ENCODE results near the gene SHROOM2. TPM values are rescaled to one million over a fixed set of nuclear protein-coding genes. Genes with fewer than 3 reads are reported as not detected.

The SHROOM2 gene
- total and polyA plus RNA-seq, 9 of the 15 experiments (the other 6 are each of a cell fraction or from before 2014, with no cell fraction given), result not detected

DNA sequence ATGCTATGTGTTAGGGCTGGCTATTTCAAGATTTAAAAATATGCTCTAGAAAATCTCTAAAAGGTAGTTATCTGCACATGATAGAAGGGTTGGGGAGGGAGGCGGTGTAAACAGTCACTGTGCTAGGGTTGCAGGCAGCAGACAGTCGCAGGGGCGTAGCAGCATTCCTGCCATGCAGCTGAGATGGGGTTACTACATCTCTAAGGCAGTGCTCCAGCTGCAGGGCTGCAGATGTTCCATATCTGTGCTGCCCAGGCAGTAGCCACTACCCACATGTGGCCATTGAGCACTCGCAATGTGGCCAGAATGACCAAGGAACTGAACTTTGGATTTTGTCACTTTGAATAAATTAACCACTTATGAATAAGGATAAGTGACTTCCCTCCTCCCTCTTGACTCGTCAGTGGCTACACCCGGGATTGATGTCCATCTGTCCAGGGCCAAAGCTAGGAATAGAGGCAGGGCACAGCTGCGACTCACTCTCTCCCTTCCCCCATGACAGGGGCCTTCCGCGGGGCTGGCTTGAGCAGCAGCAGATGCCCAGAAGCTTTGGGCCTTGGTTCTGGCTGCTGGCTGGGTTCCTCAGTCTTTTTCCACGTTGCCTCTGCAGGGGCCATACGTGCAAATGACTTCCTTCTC lies 101.5 kb downstream of the SHROOM2 start:
- Histone ChIP-seq H3K9me1 (ENCODE audit: control insufficient read depth, insufficient read depth, low read length) (no peaks in the 10 kb centered on the region), H3K9me3 (replicated peaks; ENCODE audit: control insufficient read depth, insufficient read depth, low read depth, low read length) (no peaks in the 10 kb centered on the region), H3K4me3 (no peak overlapping the region), H3K4me1 (replicated peaks in 1 of 2; ENCODE audit: control insufficient read depth in 2 of 2, insufficient read depth in 2 of 2, low read length in 2 of 2) (no peaks in the 10 kb centered on the region; a peak in 1 of 5 replicates), H3K9ac (ENCODE audit: insufficient read depth in 1 of 2, low read depth in 2 of 2, low read length in 2 of 2) (no peak overlapping the region), H3K36me3 (ENCODE audit: control insufficient read depth, insufficient read depth, low read length) (no peaks in the 10 kb centered on the region), H3K27ac (ENCODE audit: extremely low read depth, low read depth, low read length) (no peak overlapping the region), H4K20me1 (replicated peaks; ENCODE audit: control insufficient read depth, insufficient read depth, low read length) (no peaks in the 10 kb centered on the region), H3K79me2 (ENCODE audit: control insufficient read depth, insufficient read depth, low read length) (no peaks in the 10 kb centered on the region), H3K27me3 (ENCODE audit: control insufficient read depth in 2 of 2, insufficient read depth in 2 of 2, low read length in 2 of 2) (peaks cover 0 to 8% of the 10 kb centered on the region in 2 experiments; a peak in 2 of 5 replicates), H3K4me2 (ENCODE audit: insufficient read depth, low read length) (no peak overlapping the region), H2AFZ (ENCODE audit: low read depth, low read length) (no peak overlapping the region)
- TF ChIP-seq, protein P1, sequence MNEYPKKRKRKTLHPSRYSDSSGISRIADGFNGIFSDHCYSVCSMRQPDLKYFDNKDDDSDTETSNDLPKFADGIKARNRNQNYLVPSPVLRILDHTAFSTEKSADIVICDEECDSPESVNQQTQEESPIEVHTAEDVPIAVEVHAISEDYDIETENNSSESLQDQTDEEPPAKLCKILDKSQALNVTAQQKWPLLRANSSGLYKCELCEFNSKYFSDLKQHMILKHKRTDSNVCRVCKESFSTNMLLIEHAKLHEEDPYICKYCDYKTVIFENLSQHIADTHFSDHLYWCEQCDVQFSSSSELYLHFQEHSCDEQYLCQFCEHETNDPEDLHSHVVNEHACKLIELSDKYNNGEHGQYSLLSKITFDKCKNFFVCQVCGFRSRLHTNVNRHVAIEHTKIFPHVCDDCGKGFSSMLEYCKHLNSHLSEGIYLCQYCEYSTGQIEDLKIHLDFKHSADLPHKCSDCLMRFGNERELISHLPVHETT (CRISPR knock-in tag; conservative IDR thresholded peaks at IDR 0.05 in 1 of 2, IDR thresholded peaks at IDR 0.05 in 1 of 2), result no peak
- TF ChIP-seq, protein P2, sequence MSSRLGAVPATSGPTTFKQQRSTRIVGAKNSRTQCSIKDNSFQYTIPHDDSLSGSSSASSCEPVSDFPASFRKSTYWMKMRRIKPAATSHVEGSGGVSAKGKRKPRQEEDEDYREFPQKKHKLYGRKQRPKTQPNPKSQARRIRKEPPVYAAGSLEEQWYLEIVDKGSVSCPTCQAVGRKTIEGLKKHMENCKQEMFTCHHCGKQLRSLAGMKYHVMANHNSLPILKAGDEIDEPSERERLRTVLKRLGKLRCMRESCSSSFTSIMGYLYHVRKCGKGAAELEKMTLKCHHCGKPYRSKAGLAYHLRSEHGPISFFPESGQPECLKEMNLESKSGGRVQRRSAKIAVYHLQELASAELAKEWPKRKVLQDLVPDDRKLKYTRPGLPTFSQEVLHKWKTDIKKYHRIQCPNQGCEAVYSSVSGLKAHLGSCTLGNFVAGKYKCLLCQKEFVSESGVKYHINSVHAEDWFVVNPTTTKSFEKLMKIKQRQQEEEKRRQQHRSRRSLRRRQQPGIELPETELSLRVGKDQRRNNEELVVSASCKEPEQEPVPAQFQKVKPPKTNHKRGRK (tag; IDR thresholded peaks at IDR 0.05), result no peak
- no peak for TF ChIP-seq TAF1 (IDR thresholded peaks at IDR 0.05; ENCODE audit: control insufficient read depth, extremely low read depth, insufficient read depth, low read length, severe bottlenecking)
- FAIRE-seq, result no peak
- BruUV-seq (replicated peaks), result no TSS peak
- no peak for DNase-seq (ENCODE audit: extremely low read depth in 1 of 4, low spot score in 3 of 4)
- in situ Hi-C loops (cut with MboI), result loop anchor here (25.0 kb wide), 1 partner anchor 225 kb away; no protein-coding TSS in a partner anchor
- ATAC-seq, result no peak
- ChIA-PET CTCF (ENCODE audit: low intra/inter-chr PET ratio) (no interaction called here), POLR2A (no interaction called here)
- WGBS (ENCODE audit: insufficient coverage, low coverage, missing lambda C conversion rate), result 2% methylated on average over 7 of the region's 11 CpGs
- intact Hi-C loops (cut with micrococcal nuclease), result no loop called here
